Endothelial cell of umbilical vein (primary cell): ENCODE measurements around the gene GDA.

Experiments
- CTCF ChIP-seq, 2 donors: IDR thresholded peaks; 1 replicate in 1 of 2; 2 replicates in 1 of 2; pipeline ENCODE4 v1.5.1; 2011; ENCODE audit warnings: low read length in 2 of 2, mild to moderate bottlenecking in 2 of 2, moderate library complexity in 2 of 2, control low read depth in 1 of 2, inconsistent platforms in 1 of 2, low read depth in 1 of 2; ENCODE audit not compliant: insufficient read depth in 1 of 2; ENCODE audit errors: extremely low read depth in 1 of 2
- EZH2 ChIP-seq: IDR thresholded peaks from 2 replicates; pipeline ENCODE4 v1.6.1; 2012; ENCODE audit warnings: borderline replicate concordance, low read depth, mild to moderate bottlenecking, moderate library complexity, low read length, inconsistent platforms; ENCODE audit not compliant: severe bottlenecking
- POLR2AphosphoS5 ChIP-seq: IDR thresholded peaks from 2 replicates; pipeline ENCODE4 v1.6.1; 2012; ENCODE audit warnings: low read depth, mild to moderate bottlenecking, control low read depth, low read length, moderate library complexity; ENCODE audit not compliant: insufficient read depth

GRCh38 chr9:72132052-72132451 is 17.2 kb upstream of the GDA start:
- TF ChIP-seq CTCF (IDR thresholded peaks at IDR 0.05; ENCODE audit: extremely low read depth in 1 of 2, insufficient read depth in 1 of 2, low read depth in 1 of 2, low read length in 2 of 2), result no peak
- TF ChIP-seq EZH2, result no peak
- no peak for TF ChIP-seq POLR2AphosphoS5
